HUES64 (cell line): ENCODE results near the gene CDKAL1.
"Not testable (repeated sequence)": the region's sequence is repeated elsewhere in the genome, so short reads cannot be mapped to it uniquely, and the experiment has no call there.

Experiments
- H3K27ac ChIP-seq: 2 replicates; pipeline ENCODE4 v1.7.0; 2013; ENCODE audit warnings: low read depth, low read length, inconsistent platforms
- H3K27me3 ChIP-seq: 2 replicates; pipeline ENCODE4 v1.6.1; 2013; ENCODE audit warnings: mild to moderate bottlenecking, low read length; ENCODE audit not compliant: insufficient read depth
- H3K36me3 ChIP-seq: 2 replicates; pipeline ENCODE4 v1.6.1; 2013; ENCODE audit warnings: mild to moderate bottlenecking, low read length; ENCODE audit not compliant: insufficient read depth
- H3K4me1 ChIP-seq: 2 replicates; pipeline ENCODE4 v1.6.1; 2013; ENCODE audit warnings: mild to moderate bottlenecking, low read length, moderate library complexity; ENCODE audit not compliant: insufficient read depth
- H3K4me3 ChIP-seq: 2 replicates; pipeline ENCODE4 v1.5.1; 2013; ENCODE audit warnings: mild to moderate bottlenecking, low read length, moderate library complexity
- H3K9ac ChIP-seq: 2 replicates; pipeline ENCODE4 v1.6.1; 2013; ENCODE audit warnings: mild to moderate bottlenecking, low read depth, low read length
- H3K9me3 ChIP-seq: 2 replicates; pipeline ENCODE4 v1.6.1; 2013; ENCODE audit warnings: low read depth, low read length; ENCODE audit not compliant: insufficient read depth
- WGBS: fragments of 150-250, 120-280 bp; methylation state at CpG from one replicate; pipeline ENCODE4 v1.1.7; 2013; ENCODE audit warnings: missing lambda C conversion rate; 5-methylcytosine and 5-hydroxymethylcytosine counted together

CDKAL1 gene

DNA sequence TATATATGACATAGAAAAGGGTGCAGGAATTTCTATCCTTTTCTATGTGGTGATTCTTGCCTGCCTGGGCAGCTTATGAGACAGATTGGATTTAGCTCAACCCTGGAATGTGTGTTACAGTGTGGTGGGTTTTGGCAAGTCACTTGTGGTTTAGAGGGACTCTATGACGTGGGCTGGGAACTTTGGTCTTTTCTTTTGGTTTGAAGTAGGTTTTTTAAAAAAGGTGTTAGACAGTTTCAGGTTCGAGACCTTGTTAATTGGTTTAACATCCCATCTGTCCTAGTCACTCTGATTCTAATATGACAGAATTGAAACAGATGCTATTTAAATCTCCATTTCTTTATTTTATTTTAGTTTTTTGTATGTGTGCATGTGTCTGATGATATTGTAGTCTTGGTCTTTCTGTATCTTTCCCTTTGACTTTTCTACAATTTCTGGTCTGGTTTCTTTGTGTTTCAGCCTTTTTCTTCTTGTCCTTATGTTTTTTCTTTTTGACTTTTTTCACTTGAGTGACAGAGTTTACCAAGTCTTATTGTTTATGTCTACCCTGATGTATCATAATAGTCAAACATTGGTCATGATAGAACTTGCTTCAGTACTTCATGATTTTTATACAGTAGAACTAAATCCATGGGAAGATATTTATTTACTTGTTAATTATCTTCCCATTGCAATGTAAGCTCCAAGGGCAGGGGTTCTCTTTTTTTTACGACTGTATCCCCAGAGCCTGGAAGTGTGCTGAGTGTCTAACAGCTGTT, 174.3 kb downstream of the CDKAL1 start:
- peaks cover 39% of the 10 kb centered on the region for H3K4me1 ChIP-seq
- H3K27ac ChIP-seq, result no peak overlapping the region
- 94% methylated on average over 3 of the region's 3 CpGs for WGBS
- H3K4me3 ChIP-seq, result no peak overlapping the region
- no peak overlapping the region for H3K9ac ChIP-seq
- no peaks in the 10 kb centered on the region for H3K27me3 ChIP-seq
- H3K9me3 ChIP-seq, result no peaks in the 10 kb centered on the region
- H3K36me3 ChIP-seq, result no peaks in the 10 kb centered on the region

- Histone ChIP-seq H3K4me3 (no peak overlapping the region), H3K4me1 (peaks cover 30% of the 10 kb centered on the region; the same call in 1 of the 2 replicates), H3K9me3 (no peaks in the 10 kb centered on the region), H3K36me3 (no peaks in the 10 kb centered on the region), H3K27ac (no peak overlapping the region), H3K27me3 (no peaks in the 10 kb centered on the region), H3K9ac (no peak overlapping the region)
- 89% methylated on average over 2 of the region's 2 CpGs for WGBS
Measured at GRCh38 chr6:20709451-20709850, 175.2 kb downstream of the CDKAL1 start.

DNA sequence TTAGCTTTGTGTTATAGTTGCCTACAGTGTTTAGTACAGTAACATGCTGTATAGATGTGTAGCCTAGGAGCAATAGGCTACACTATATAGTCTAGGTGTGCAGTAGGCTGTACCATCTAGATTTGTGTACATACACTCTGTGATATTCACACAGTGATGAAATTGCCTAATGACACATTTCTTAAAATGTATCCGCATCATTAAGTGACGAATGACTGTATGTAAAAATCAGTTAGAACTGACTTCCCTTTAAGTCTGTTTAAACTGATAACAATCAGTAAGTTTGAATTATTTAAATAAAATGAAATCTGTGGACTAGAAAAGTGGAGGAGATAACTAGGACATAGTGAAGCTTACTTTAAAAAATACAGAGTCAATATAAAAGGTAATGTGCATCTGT, 176.1 kb downstream of the CDKAL1 start:
- no peaks in the 10 kb centered on the region for H3K9me3 ChIP-seq
- H3K4me3 ChIP-seq, result no peak overlapping the region
- H3K27me3 ChIP-seq, result no peaks in the 10 kb centered on the region
- no peaks in the 10 kb centered on the region for H3K36me3 ChIP-seq
- H3K27ac ChIP-seq, result no peak overlapping the region
- H3K4me1 ChIP-seq, result peaks cover 26% of the 10 kb centered on the region; the same call in 1 of the 2 replicates
- 100% methylated on average over 2 of the region's 2 CpGs for WGBS
- H3K9ac ChIP-seq, result no peak overlapping the region

- Histone ChIP-seq H3K36me3 (no peaks in the 10 kb centered on the region), H3K4me3 (no peak overlapping the region), H3K4me1 (peaks cover 26% of the 10 kb centered on the region; the same call in 1 of the 2 replicates), H3K9ac (no peak overlapping the region), H3K27ac (no peak overlapping the region), H3K27me3 (no peaks in the 10 kb centered on the region), H3K9me3 (no peaks in the 10 kb centered on the region)
- WGBS, result 79% methylated on average over 1 of the region's 1 CpG
Measured at GRCh38 chr6:20711518-20711917, 177.3 kb downstream of the CDKAL1 start.

DNA sequence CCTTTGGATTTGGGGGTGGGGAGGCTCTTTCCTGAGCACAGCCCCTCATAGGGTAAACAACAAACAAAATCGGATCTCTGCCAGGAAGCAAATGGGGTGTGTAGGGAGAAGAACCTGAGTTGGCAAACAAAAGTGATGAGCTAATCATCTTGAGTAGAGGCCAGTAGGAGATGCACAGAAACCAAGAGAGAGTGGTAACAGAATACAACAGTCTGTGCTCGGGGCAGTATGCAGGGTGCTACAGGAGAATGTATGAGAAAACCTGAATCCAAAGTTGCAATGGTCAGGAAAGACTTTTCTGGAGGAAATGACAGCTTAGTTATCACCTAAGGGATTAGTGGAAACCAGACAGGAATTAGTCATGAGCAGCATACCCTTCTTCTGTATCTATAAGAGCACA, 177.8 kb downstream of the CDKAL1 start:
- Histone ChIP-seq H3K9ac (no peak overlapping the region), H3K36me3 (no peaks in the 10 kb centered on the region), H3K4me3 (no peak overlapping the region), H3K27ac (no peak overlapping the region), H3K9me3 (no peaks in the 10 kb centered on the region), H3K27me3 (no peaks in the 10 kb centered on the region), H3K4me1 (peaks cover 25% of the 10 kb centered on the region; the same call in 1 of the 2 replicates)
- 75% methylated on average over 2 of the region's 2 CpGs for WGBS

DNA sequence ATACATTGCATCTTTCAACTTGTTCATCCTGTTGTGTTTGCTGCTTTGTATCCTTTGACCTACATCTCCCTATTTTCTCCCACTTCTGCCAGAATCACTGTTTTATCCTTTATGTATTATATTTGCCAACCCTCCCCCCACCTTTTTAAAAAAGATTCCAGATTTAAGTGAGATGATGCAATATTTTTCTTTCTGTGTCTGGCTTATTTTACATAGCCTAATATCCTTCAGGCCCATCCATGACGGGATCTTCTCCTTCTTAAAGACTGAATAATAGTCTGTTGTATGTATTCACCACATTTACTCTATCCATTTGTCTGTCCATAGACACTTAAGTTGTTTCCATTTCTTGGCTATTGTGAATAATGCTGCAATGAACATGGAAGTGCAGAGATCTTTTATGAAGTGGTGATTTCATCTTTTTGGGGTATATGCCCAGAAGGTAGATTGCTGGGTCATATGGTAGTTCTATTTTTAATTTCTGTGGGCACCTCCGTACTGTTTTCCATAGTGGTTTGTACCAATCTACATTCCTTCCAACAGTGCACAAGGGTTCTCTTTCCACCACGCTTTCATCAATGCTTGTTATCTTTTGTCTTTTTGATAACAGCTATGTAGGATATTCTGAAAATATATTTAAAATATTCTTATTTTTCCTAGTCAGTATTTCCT, 181.0 kb downstream of the CDKAL1 start:
- no peaks in the 10 kb centered on the region for H3K36me3 ChIP-seq
- H3K9ac ChIP-seq, result no peak overlapping the region
- peaks cover 11% of the 10 kb centered on the region for H3K4me1 ChIP-seq
- H3K4me3 ChIP-seq, result no peak overlapping the region
- H3K27ac ChIP-seq, result no peak overlapping the region
- H3K27me3 ChIP-seq, result no peaks in the 10 kb centered on the region
- WGBS, result 0% methylated on average over 1 of the region's 3 CpGs
- H3K9me3 ChIP-seq, result no peaks in the 10 kb centered on the region

DNA sequence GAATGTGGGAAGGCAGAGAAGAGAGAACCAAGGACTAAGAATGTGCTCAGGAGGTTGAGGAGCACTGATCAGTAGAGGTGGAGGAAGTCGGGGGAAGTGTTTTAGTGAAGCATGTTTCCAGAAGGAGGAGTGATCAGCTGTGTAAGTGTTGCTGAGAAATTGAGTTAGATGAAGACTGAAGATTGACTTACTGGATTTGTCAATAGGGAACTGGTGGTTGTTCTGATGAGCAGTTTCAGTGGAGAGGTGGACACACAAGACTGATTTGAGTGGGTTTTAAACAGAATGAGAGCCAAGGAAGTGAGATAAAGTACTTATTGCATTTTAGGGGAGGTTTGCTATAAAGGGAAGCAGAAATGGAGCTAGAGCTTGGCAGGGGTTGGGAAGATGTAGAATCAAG, 182.6 kb downstream of the CDKAL1 start:
- no peak overlapping the region for H3K27ac ChIP-seq
- H3K9ac ChIP-seq, result no peak overlapping the region
- no peaks in the 10 kb centered on the region for H3K27me3 ChIP-seq
- H3K9me3 ChIP-seq, result no peaks in the 10 kb centered on the region
- no peaks in the 10 kb centered on the region for H3K36me3 ChIP-seq
- H3K4me3 ChIP-seq, result no peak overlapping the region
- H3K4me1 ChIP-seq, result peaks cover 3% of the 10 kb centered on the region
- 93% methylated on average over 1 of the region's 1 CpG for WGBS

- Histone ChIP-seq H3K4me3 (no peak overlapping the region), H3K27me3 (no peaks in the 10 kb centered on the region), H3K27ac (no peak overlapping the region), H3K9ac (no peak overlapping the region), H3K9me3 (no peaks in the 10 kb centered on the region), H3K36me3 (no peaks in the 10 kb centered on the region), H3K4me1 (no peaks in the 10 kb centered on the region; the same call in 1 of the 2 replicates)
Measured at GRCh38 chr6:20717743-20718142, 183.5 kb downstream of the CDKAL1 start.

DNA sequence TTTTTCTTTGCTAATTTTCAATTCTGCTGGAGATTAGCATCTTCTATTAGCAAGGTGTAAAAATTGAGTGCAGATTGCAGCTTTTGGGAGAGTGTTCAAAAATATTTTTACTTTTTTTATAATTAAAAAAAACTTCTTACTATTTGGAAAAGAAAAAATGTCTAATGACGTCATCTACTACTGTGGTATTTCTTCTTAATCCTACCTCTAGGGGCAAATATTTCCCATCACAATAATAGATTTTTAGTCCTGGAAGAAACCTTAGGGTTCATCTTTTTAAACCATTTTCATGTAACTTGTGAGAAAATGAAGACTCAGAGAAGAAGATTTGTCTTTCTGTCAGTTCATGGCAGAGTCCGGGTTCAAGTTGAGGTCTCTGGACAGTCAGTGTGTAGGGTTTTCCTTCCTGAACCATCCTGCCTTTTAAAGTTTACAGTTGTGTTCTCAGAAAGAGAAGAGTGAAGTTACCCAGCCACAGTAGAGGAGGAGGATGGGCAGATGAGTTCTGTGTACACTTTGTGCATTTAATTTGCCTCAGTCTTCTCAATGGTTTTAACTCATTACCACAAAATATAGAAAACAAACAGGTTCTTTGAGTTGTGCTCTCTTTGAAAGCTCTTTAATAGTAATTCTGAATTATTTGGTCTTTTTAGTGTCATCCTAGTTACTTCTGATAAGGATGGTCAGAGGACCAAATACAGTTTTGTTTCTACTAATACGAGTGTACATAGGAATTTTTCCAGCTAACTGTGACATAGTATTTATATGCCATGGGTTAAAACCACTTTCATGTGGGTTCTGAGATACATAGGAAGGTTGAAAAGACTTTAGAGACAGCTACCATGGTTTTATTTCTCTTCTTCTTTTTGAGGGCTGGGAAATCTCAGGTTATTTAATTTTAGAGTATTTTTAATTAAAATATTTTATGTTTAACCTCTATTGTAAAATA, 184.7 kb downstream of the CDKAL1 start:
- Histone ChIP-seq H3K9ac (no peak overlapping the region), H3K9me3 (no peaks in the 10 kb centered on the region), H3K27me3 (no peaks in the 10 kb centered on the region), H3K27ac (no peak overlapping the region), H3K4me1 (no peaks in the 10 kb centered on the region; the same call in 1 of the 2 replicates), H3K4me3 (no peak overlapping the region), H3K36me3 (no peaks in the 10 kb centered on the region)
- 87% methylated on average over 2 of the region's 3 CpGs for WGBS

DNA sequence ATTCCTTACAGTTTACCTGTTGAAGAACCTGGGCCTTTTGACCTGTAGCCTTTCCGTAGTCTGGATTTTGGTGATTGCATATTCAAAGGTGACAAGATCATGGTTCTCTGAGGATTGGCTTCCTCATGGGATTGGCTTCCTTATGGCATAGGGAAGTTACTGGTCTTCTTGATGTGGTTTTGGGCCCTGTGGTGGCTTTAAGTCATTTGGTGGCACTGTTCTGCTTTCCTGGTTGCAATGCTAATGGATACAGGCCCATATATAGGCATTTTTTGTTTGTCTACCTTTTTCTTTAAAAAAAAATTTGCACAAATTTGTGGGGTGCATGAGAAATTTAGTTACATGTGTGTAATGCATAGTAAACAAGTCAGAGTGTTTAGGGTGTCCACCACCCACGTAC, 185.7 kb downstream of the CDKAL1 start:
- no peaks in the 10 kb centered on the region for H3K36me3 ChIP-seq
- H3K4me1 ChIP-seq, result peaks cover 5% of the 10 kb centered on the region
- 99% methylated on average over 2 of the region's 2 CpGs for WGBS
- no peak overlapping the region for H3K4me3 ChIP-seq
- no peaks in the 10 kb centered on the region for H3K9me3 ChIP-seq
- H3K9ac ChIP-seq, result no peak overlapping the region
- no peak overlapping the region for H3K27ac ChIP-seq
- no peaks in the 10 kb centered on the region for H3K27me3 ChIP-seq

DNA sequence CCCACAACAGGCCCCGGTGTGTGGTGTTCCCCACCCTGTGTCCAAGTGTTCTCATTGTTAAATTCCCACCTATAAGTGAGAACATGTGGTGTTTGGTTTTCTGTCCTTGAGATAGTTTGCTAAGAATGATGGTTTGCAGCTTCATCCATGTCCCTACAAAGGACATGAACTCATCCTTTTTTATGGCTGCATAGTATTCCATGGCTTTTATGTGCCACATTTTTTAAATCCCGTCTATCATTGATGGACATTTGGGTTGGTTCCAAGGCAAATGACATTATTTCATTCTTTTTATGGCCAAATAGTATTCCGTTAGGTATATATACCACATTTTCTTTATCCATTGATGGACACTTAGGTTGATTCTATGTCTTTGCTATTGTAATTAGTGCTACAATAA, 186.9 kb downstream of the CDKAL1 start:
- 0% methylated on average over 1 of the region's 3 CpGs for WGBS
- not testable (repeated sequence) for H3K4me1 ChIP-seq, H3K4me3 ChIP-seq, H3K9ac ChIP-seq, H3K9me3 ChIP-seq, H3K36me3 ChIP-seq, H3K27ac ChIP-seq, H3K27me3 ChIP-seq
